22Rv1 (cell line): Measurements from ENCODE around the gene RERE.

Experiments
- CTCF ChIP-seq: fragments of 450-650 bp; IDR thresholded peaks from 2 replicates; pipeline ENCODE4 v1.5.1; 2017; ENCODE audit warnings: mild to moderate bottlenecking
- ZFX ChIP-seq: fragments of 450-650 bp; IDR thresholded peaks from 2 replicates; pipeline ENCODE4 v1.6.1; 2017; ENCODE audit warnings: antibody characterized with exemption, borderline replicate concordance

- no peak for TF ChIP-seq CTCF
- TF ChIP-seq ZFX = no peak
Observed at GRCh38 chr1:8462371-8462892, 355.0 kb downstream of the RERE start.
